Measurements from ENCODE around the gene TRIM46. TPM values are rescaled to one million over a fixed set of nuclear protein-coding genes. Genes with fewer than 3 reads are reported as not detected.

Gene TRIM46
- total and polyA plus RNA-seq, 9 of the 15 experiments (the other 6 are each of a cell fraction or from before 2014, with no cell fraction given): 0.05 to 0.60 (median 0.16) TPM; not detected in 3

DNA sequence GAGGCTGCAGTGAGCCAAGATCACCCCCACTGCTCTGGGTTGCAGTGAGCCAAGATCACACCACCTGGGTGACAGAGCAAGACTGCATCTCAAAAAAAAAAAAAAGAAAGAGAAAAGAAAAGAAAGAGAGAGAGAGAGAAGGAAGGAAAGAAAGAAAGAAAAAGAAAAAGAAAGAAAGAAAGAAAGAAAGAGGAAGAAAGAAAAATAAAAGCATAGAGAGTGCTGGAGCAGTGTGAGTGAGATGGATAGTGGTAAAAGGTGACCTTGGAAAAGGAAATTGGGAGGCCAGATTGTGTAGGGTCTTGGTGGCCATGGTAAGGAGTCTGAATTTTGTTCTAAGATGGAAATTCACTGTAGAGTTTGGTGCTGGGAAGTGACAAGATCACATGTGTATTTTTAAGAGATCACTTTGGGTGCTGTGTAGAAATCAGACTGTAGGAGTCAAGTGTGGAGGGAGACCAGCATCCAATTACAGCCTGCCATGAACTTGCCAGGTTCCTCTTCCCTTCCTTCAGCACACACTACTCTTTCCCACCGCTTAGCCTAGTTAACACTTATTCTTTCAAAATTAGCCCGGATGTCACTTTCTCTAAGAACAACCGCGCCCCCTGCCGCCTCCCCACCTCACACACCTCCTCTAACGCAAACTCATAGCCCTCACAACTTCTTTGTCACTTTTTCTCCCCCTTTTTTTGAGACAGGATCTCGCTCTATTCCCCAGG, 52.7 kb downstream of the TRIM46 start (continued):
- TF ChIP-seq, protein P1, sequence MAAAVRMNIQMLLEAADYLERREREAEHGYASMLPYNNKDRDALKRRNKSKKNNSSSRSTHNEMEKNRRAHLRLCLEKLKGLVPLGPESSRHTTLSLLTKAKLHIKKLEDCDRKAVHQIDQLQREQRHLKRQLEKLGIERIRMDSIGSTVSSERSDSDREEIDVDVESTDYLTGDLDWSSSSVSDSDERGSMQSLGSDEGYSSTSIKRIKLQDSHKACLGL (CRISPR knock-in tag; IDR thresholded peaks at IDR 0.05; ENCODE audit: borderline replicate concordance, poor library complexity, severe bottlenecking): no peak
- TF ChIP-seq, protein P2, sequence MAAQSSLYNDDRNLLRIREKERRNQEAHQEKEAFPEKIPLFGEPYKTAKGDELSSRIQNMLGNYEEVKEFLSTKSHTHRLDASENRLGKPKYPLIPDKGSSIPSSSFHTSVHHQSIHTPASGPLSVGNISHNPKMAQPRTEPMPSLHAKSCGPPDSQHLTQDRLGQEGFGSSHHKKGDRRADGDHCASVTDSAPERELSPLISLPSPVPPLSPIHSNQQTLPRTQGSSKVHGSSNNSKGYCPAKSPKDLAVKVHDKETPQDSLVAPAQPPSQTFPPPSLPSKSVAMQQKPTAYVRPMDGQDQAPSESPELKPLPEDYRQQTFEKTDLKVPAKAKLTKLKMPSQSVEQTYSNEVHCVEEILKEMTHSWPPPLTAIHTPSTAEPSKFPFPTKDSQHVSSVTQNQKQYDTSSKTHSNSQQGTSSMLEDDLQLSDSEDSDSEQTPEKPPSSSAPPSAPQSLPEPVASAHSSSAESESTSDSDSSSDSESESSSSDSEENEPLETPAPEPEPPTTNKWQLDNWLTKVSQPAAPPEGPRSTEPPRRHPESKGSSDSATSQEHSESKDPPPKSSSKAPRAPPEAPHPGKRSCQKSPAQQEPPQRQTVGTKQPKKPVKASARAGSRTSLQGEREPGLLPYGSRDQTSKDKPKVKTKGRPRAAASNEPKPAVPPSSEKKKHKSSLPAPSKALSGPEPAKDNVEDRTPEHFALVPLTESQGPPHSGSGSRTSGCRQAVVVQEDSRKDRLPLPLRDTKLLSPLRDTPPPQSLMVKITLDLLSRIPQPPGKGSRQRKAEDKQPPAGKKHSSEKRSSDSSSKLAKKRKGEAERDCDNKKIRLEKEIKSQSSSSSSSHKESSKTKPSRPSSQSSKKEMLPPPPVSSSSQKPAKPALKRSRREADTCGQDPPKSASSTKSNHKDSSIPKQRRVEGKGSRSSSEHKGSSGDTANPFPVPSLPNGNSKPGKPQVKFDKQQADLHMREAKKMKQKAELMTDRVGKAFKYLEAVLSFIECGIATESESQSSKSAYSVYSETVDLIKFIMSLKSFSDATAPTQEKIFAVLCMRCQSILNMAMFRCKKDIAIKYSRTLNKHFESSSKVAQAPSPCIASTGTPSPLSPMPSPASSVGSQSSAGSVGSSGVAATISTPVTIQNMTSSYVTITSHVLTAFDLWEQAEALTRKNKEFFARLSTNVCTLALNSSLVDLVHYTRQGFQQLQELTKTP (IDR thresholded peaks at IDR 0.05; ENCODE audit: low read depth in 1 of 2, partially characterized antibody in 2 of 2): no peak
- peak; percentile 78 for TF ChIP-seq ETV5 (CRISPR knock-in tag; IDR thresholded peaks at IDR 0.05; ENCODE audit: low read depth)
- peak; percentile 34 for TF ChIP-seq ARID1B (IDR thresholded peaks at IDR 0.05)
- no peak for TF ChIP-seq MEF2A (IDR thresholded peaks at IDR 0.05; ENCODE audit: control insufficient read depth, low read depth, low read length)
- TF ChIP-seq, protein P3, sequence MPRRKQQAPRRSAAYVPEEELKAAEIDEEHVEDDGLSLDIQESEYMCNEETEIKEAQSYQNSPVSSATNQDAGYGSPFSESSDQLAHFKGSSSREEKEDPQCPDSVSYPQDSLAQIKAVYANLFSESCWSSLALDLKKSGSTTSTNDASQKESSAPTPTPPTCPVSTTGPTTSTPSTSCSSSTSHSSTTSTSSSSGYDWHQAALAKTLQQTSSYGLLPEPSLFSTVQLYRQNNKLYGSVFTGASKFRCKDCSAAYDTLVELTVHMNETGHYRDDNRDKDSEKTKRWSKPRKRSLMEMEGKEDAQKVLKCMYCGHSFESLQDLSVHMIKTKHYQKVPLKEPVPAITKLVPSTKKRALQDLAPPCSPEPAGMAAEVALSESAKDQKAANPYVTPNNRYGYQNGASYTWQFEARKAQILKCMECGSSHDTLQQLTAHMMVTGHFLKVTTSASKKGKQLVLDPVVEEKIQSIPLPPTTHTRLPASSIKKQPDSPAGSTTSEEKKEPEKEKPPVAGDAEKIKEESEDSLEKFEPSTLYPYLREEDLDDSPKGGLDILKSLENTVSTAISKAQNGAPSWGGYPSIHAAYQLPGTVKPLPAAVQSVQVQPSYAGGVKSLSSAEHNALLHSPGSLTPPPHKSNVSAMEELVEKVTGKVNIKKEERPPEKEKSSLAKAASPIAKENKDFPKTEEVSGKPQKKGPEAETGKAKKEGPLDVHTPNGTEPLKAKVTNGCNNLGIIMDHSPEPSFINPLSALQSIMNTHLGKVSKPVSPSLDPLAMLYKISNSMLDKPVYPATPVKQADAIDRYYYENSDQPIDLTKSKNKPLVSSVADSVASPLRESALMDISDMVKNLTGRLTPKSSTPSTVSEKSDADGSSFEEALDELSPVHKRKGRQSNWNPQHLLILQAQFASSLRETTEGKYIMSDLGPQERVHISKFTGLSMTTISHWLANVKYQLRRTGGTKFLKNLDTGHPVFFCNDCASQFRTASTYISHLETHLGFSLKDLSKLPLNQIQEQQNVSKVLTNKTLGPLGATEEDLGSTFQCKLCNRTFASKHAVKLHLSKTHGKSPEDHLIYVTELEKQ (CRISPR knock-in tag; IDR thresholded peaks at IDR 0.05): 0 out of 2 replicates have a peak, but pooled peaks have one; percentile 36
- TF ChIP-seq RBBP5 (IDR thresholded peaks at IDR 0.05; ENCODE audit: borderline replicate concordance, insufficient read depth, low read length, poor library complexity, severe bottlenecking): no peak
- TF ChIP-seq DACH1 (IDR thresholded peaks at IDR 0.05; ENCODE audit: partially characterized antibody): peak; percentile 46
- no peak for TF ChIP-seq TSC22D4 (tag; IDR thresholded peaks at IDR 0.05)
- no peak for TF ChIP-seq HDAC6 (IDR thresholded peaks at IDR 0.05; ENCODE audit: low read depth, low read length)
- TF ChIP-seq BRD4 (IDR thresholded peaks at IDR 0.05): no peak
- TF ChIP-seq, protein P4, sequence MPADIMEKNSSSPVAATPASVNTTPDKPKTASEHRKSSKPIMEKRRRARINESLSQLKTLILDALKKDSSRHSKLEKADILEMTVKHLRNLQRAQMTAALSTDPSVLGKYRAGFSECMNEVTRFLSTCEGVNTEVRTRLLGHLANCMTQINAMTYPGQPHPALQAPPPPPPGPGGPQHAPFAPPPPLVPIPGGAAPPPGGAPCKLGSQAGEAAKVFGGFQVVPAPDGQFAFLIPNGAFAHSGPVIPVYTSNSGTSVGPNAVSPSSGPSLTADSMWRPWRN (IDR thresholded peaks at IDR 0.05; ENCODE audit: low read depth): no peak
- TF ChIP-seq ASH1L (IDR thresholded peaks at IDR 0.05; ENCODE audit: borderline replicate concordance, low read depth, partially characterized antibody): peak; percentile 42
- TF ChIP-seq JUN (IDR thresholded peaks at IDR 0.05; ENCODE audit: borderline replicate concordance, low read depth, low read length): 0 out of 2 replicates have a peak, but pooled peaks have one; percentile 4
- no peak for TF ChIP-seq JUN (CRISPR knock-in tag; IDR thresholded peaks at IDR 0.05; ENCODE audit: borderline replicate concordance)
- TF ChIP-seq HNRNPLL (IDR thresholded peaks at IDR 0.05; ENCODE audit: low read depth, low read length, poor library complexity, severe bottlenecking): no peak
